ENCODE measurements around the gene SEC31A. TPM values are rescaled to one million over a fixed set of nuclear protein-coding genes. Genes with fewer than 3 reads are reported as not detected.

The SEC31A gene
- total RNA-seq, 1 experiment from 2014 or later, result 212 TPM

DNA sequence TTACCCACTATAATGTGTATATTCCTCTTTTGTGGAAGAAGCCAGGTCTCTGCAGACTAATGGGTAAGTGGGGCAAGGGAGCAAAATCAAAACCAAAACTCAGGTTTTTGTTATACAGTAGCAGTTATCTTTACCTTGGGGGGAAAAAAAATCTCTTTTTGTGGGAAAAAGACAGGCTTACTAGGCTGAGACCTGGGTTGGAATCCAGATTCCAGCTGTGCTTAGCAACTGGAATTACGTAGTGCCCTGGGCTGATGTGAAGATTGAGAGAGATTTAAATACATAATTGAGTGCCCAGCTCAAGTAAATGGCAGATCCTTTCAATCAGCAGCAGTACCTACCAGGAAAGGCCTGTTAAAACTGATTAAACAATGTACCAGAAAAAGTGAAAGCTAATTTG is 76.9 kb downstream of the SEC31A start:
- ChIA-PET CTCF (no interaction called here), POLR2A (interaction anchor here (0.8 to 2.3 kb wide), 2 partner anchors 8 to 14 kb away, joined by 3 to 6 read pairs; no protein-coding TSS in a partner anchor)
- BruUV-seq (replicated peaks), result no TSS peak
- intact Hi-C loops (cut with micrococcal nuclease), result no loop called here
- Mint-ChIP-seq H3K27ac (ENCODE audit: low read depth, unreplicated experiment) (no peak overlapping the region), H3K9me3 (ENCODE audit: unreplicated experiment) (no peaks in the 10 kb centered on the region), H3K36me3 (ENCODE audit: insufficient read depth, unreplicated experiment) (peaks cover 53% of the 10 kb centered on the region), H3K27me3 (ENCODE audit: insufficient read depth, unreplicated experiment) (no peaks in the 10 kb centered on the region), H3K4me3 (ENCODE audit: unreplicated experiment) (no peak overlapping the region), H3K4me1 (ENCODE audit: insufficient read depth, unreplicated experiment) (no peaks in the 10 kb centered on the region)
- DNase-seq (ENCODE audit: unreplicated experiment), result no peak
- TF ChIP-seq, protein P1, sequence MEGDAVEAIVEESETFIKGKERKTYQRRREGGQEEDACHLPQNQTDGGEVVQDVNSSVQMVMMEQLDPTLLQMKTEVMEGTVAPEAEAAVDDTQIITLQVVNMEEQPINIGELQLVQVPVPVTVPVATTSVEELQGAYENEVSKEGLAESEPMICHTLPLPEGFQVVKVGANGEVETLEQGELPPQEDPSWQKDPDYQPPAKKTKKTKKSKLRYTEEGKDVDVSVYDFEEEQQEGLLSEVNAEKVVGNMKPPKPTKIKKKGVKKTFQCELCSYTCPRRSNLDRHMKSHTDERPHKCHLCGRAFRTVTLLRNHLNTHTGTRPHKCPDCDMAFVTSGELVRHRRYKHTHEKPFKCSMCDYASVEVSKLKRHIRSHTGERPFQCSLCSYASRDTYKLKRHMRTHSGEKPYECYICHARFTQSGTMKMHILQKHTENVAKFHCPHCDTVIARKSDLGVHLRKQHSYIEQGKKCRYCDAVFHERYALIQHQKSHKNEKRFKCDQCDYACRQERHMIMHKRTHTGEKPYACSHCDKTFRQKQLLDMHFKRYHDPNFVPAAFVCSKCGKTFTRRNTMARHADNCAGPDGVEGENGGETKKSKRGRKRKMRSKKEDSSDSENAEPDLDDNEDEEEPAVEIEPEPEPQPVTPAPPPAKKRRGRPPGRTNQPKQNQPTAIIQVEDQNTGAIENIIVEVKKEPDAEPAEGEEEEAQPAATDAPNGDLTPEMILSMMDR (IDR thresholded peaks at IDR 0.05; ENCODE audit: unreplicated experiment), result no peak

DNA sequence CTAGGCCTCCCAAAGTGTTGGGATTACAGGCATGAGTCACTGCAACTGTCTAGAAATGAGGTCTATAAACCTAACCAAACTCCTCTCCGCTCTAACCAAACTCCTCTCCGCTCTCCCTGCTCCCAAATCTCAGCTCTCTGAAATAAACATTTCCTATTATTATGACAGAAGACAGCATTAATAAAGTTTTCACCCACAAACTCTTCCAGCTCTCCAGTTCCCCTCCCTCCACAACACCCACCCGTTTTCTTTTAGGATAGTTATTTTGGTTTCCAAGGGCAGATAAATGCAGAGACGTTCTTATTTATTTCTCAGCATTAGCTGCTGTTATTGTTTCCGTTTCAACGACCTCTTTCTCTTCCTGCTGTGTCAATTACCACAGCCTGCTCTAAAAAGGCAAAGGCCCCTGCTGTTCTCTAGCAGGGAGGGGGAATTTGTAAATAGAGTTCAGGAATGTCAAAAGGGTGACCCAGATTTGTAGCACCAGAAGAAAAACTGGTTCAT is 79.1 kb downstream of the SEC31A start:
- no TSS peak for BruUV-seq (replicated peaks)
- no peak for DNase-seq (ENCODE audit: unreplicated experiment)
- CTCF ChIA-PET, result interaction anchor here (0.6 to 1.6 kb wide), 3 partner anchors 41 to 359 kb away, joined by 3 to 5 read pairs (median 3); no protein-coding TSS in a partner anchor
- H3K27ac Mint-ChIP-seq (ENCODE audit: low read depth, unreplicated experiment), result no peak overlapping the region
- no peaks in the 10 kb centered on the region for H3K9me3 Mint-ChIP-seq (ENCODE audit: unreplicated experiment)
- H3K36me3 Mint-ChIP-seq (ENCODE audit: insufficient read depth, unreplicated experiment), result peaks cover 31% of the 10 kb centered on the region
- no peaks in the 10 kb centered on the region for H3K27me3 Mint-ChIP-seq (ENCODE audit: insufficient read depth, unreplicated experiment)
- intact Hi-C loops (cut with micrococcal nuclease), result no loop called here
- POLR2A ChIA-PET, result interaction anchor here (0.6 kb wide), 1 partner anchor 68 kb away, joined by 3 read pairs; no protein-coding TSS in a partner anchor
- no peak overlapping the region for H3K4me3 Mint-ChIP-seq (ENCODE audit: unreplicated experiment)
- no peaks in the 10 kb centered on the region for H3K4me1 Mint-ChIP-seq (ENCODE audit: insufficient read depth, unreplicated experiment)
- TF ChIP-seq, protein P1 (IDR thresholded peaks at IDR 0.05; ENCODE audit: unreplicated experiment), result no peak

DNA sequence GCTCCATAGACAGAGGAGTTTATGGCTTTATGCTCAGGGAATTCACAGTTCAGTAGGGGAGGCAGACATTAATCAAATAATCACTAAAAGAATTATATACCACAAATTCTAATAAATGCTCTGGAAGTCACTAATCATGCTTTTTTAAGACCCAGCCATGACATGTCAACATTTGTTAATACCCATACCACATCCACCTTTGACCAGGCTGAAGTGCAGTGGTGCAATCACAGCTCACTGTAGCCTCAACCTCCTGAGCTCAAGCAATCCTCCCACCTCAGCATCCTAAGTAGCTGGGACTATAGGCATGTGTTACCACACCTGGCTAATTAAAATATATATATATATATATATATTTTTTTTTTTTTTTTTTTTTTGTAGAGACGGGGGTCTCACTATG is 79.6 kb downstream of the SEC31A start:
- no peak for DNase-seq (ENCODE audit: unreplicated experiment)
- Mint-ChIP-seq H3K27me3 (ENCODE audit: insufficient read depth, unreplicated experiment) (no peaks in the 10 kb centered on the region), H3K4me1 (ENCODE audit: insufficient read depth, unreplicated experiment) (no peaks in the 10 kb centered on the region), H3K9me3 (ENCODE audit: unreplicated experiment) (no peaks in the 10 kb centered on the region), H3K27ac (ENCODE audit: low read depth, unreplicated experiment) (no peak overlapping the region), H3K4me3 (ENCODE audit: unreplicated experiment) (no peak overlapping the region), H3K36me3 (ENCODE audit: insufficient read depth, unreplicated experiment) (peaks cover 26% of the 10 kb centered on the region)
- intact Hi-C loops (cut with micrococcal nuclease), result no loop called here
- CTCF ChIA-PET, result interaction anchor here (1.5 kb wide), 1 partner anchor 358 kb away, joined by 3 read pairs; no protein-coding TSS in a partner anchor
- TF ChIP-seq, protein P1 (IDR thresholded peaks at IDR 0.05; ENCODE audit: unreplicated experiment), result no peak
- BruUV-seq (replicated peaks), result no TSS peak
- POLR2A ChIA-PET, result interaction anchor here (0.6 kb wide), 1 partner anchor 68 kb away, joined by 3 read pairs; no protein-coding TSS in a partner anchor

DNA sequence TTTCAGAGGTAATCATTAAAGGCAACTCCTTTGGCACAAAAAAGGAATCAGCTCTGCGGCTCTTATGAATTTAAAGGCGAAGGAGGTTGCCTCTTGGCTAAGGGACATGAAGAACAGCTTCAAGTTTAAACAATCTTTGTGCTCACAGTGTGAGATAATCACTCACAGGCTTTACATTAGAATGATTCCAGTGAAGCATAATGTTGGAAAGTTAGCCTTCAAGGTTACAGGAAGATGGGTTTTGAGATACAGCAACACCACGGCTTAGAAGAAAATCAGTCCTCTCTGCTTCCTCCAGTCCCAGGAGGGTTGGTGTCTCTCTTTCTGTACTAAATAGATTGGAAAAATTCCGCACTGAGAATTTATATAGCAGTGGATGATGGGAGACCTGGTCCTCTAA is 80.8 kb downstream of the SEC31A start:
- Mint-ChIP-seq H3K9me3 (ENCODE audit: unreplicated experiment) (no peaks in the 10 kb centered on the region), H3K36me3 (ENCODE audit: insufficient read depth, unreplicated experiment) (peaks cover 14% of the 10 kb centered on the region), H3K4me3 (ENCODE audit: unreplicated experiment) (no peak overlapping the region), H3K27ac (ENCODE audit: low read depth, unreplicated experiment) (no peak overlapping the region), H3K4me1 (ENCODE audit: insufficient read depth, unreplicated experiment) (no peaks in the 10 kb centered on the region), H3K27me3 (ENCODE audit: insufficient read depth, unreplicated experiment) (no peaks in the 10 kb centered on the region)
- ChIA-PET CTCF (interaction anchor here (0.6 kb wide), 1 partner anchor 64 kb away, joined by 4 read pairs; no protein-coding TSS in a partner anchor), POLR2A (interaction anchor here (0.6 kb wide), 1 partner anchor 80 kb away, joined by 4 read pairs; no protein-coding TSS in a partner anchor)
- BruUV-seq (replicated peaks), result no TSS peak
- no peak for DNase-seq (ENCODE audit: unreplicated experiment)
- TF ChIP-seq, protein P1 (IDR thresholded peaks at IDR 0.05; ENCODE audit: unreplicated experiment), result no peak
- intact Hi-C loops (cut with micrococcal nuclease), result no loop called here
